Neural progenitor cell (in vitro differentiated cells): Measurements from ENCODE around the gene RAI1.

Experiments
- CTCF ChIP-seq: fragments of 200-600 bp; sonication (generic); IDR thresholded peaks from 2 replicates; pipeline ENCODE4 v1.5.1; 2017; ENCODE audit warnings: antibody characterized with exemption, mild to moderate bottlenecking
- EZH2 ChIP-seq: fragments of 200-600 bp; sonication (generic); IDR thresholded peaks from 2 replicates; pipeline ENCODE4 v1.6.1; 2017; ENCODE audit warnings: antibody characterized with exemption, mild to moderate bottlenecking, moderate library complexity
- EZH2phosphoT487 ChIP-seq: fragments of 200-600 bp; sonication (generic); IDR thresholded peaks from 2 replicates; pipeline ENCODE4 v1.6.1; 2017; ENCODE audit warnings: antibody characterized with exemption

- TF ChIP-seq CTCF (no peak), EZH2phosphoT487 (no peak), EZH2 (no peak)
Observed at GRCh38 chr17:17684906-17685774, 3.9 kb downstream of the RAI1 start.
